HepG2 (cell line): ENCODE results near the gene FBXL12. TPM values are rescaled to one million over a fixed set of nuclear protein-coding genes. Genes with fewer than 3 reads are reported as not detected.

ENCODE experiments used
- AGO2 ChIP-seq: fragments of 200-400 bp; formaldehyde crosslinking; optimal IDR thresholded peaks from 2 replicates; pipeline ENCODE3; 2017; ENCODE audit warnings: mild to moderate bottlenecking, low read depth, low read length, moderate library complexity
- FOXJ3 ChIP-seq: sonication (generic); formaldehyde crosslinking; IDR thresholded peaks from 2 replicates; pipeline ENCODE4 v1.4.0; 2020; ENCODE audit warnings: missing genetic modification reagents, mild to moderate bottlenecking, borderline replicate concordance
- HNRNPK ChIP-seq: fragments of 200-400 bp; formaldehyde crosslinking; IDR thresholded peaks from 2 replicates; pipeline ENCODE4 v1.6.1; 2018; ENCODE audit warnings: low read length, low read depth, moderate library complexity, mild to moderate bottlenecking; ENCODE audit not compliant: poor library complexity, severe bottlenecking
- JDP2 ChIP-seq: sonication (generic); formaldehyde crosslinking; IDR thresholded peaks from 2 replicates; pipeline ENCODE4 v1.8.1; 2022; ENCODE audit warnings: missing genetic modification reagents, borderline replicate concordance
- KAT8 ChIP-seq: IDR thresholded peaks from 2 replicates; pipeline ENCODE4 v1.6.1; 2016; ENCODE audit warnings: missing genetic modification reagents, missing compliant biosample characterization
- PHF21A ChIP-seq: sonication (generic); formaldehyde crosslinking; IDR thresholded peaks from 2 replicates; pipeline ENCODE4 v1.5.0; 2020; ENCODE audit warnings: mild to moderate bottlenecking, missing genetic modification reagents
- POLR2AphosphoS5 ChIP-seq: IDR thresholded peaks from 2 replicates; pipeline ENCODE4 v1.6.1; 2012; ENCODE audit warnings: low read depth, low read length
- POLR2G ChIP-seq: fragments of 200-400 bp; formaldehyde crosslinking; IDR thresholded peaks from 2 replicates; pipeline ENCODE4 v1.6.1; 2018; ENCODE audit warnings: mild to moderate bottlenecking, low read depth, low read length, moderate library complexity
- PTBP1 ChIP-seq: fragments of 200-400 bp; formaldehyde crosslinking; IDR thresholded peaks from 2 replicates; pipeline ENCODE4 v1.6.1; 2018; ENCODE audit warnings: low read length, low read depth; ENCODE audit not compliant: poor library complexity, severe bottlenecking
- RBFOX2 ChIP-seq: fragments of 200-400 bp; formaldehyde crosslinking; IDR thresholded peaks from 2 replicates; pipeline ENCODE4 v1.6.1; 2017; ENCODE audit warnings: low read depth, mild to moderate bottlenecking, low read length
- RBM39 ChIP-seq: fragments of 200-400 bp; formaldehyde crosslinking; IDR thresholded peaks from one replicate; pipeline ENCODE4 v1.6.1; 2018; ENCODE audit warnings: antibody characterized with exemption, mild to moderate bottlenecking, low read depth, low read length; ENCODE audit not compliant: poor library complexity, severe bottlenecking
- TCF12 ChIP-seq, 2 experiments: fragments of 450-650 bp in 1 of 2; sonication (generic) in 1 of 2; formaldehyde crosslinking in 1 of 2; IDR thresholded peaks; 2 replicates each; pipeline versions ENCODE4 v1.6.1 to v1.8.0; 2017 to 2022; ENCODE audit warnings: antibody characterized with exemption in 1 of 2, mild to moderate bottlenecking in 1 of 2, missing genetic modification reagents in 1 of 2, moderate library complexity in 1 of 2
- THAP11 ChIP-seq: IDR thresholded peaks from 2 replicates; pipeline ENCODE4 v1.6.1; 2016; ENCODE audit warnings: missing biosample characterization, missing genetic modification reagents
- ZNF274 ChIP-seq: sonication (generic); formaldehyde crosslinking; IDR thresholded peaks from 2 replicates; pipeline ENCODE4 v1.5.1; 2020; ENCODE audit warnings: mild to moderate bottlenecking, missing genetic modification reagents
- ZNF350 ChIP-seq: sonication (generic); formaldehyde crosslinking; IDR thresholded peaks from 2 replicates; pipeline ENCODE4 v1.4.0; 2020; ENCODE audit warnings: mild to moderate bottlenecking, low read depth, missing genetic modification reagents, borderline replicate concordance
- ZNF558 ChIP-seq: sonication (generic); formaldehyde crosslinking; IDR thresholded peaks from 2 replicates; pipeline ENCODE4 v1.9.0; 2022; ENCODE audit warnings: mild to moderate bottlenecking, missing genetic modification reagents, borderline replicate concordance
- ZNF616 ChIP-seq: sonication (generic); formaldehyde crosslinking; IDR thresholded peaks from 2 replicates; pipeline ENCODE4 v1.5.0; 2020; ENCODE audit warnings: low read depth, mild to moderate bottlenecking, missing genetic modification reagents
- polyA plus RNA-seq, 8 experiments: library from polyadenylated mRNA; depleted of rRNA in 3 of 8; stranded (reverse) in 7 of 8; unstranded in 1 of 8; fragments of >200 nt; fragmentation: Illumina TruSeq in 4 of 8; extraction: Trizol in 4 of 8; gene quantifications; 2 replicates each; pipeline versions ENCODE4 v1.2.1 to v1.2.3, GENCODE V29; 2011 to 2016; ENCODE audit warnings: low read depth in 4 of 8, missing spikeins in 1 of 8, mixed read lengths in 1 of 8; ENCODE audit not compliant: insufficient read depth in 1 of 8
- total RNA-seq, 5 experiments: library from RNA; depleted of rRNA; stranded (reverse); fragments of >200 nt; fragmentation: Illumina TruSeq; extraction: Trizol; gene quantifications; 2 replicates each; pipeline ENCODE4 v1.2.3, GENCODE V29; 2016; ENCODE audit warnings: low read depth in 1 of 5
- TF ChIP-seq, protein P1 (sequence below): sonication (generic); formaldehyde crosslinking; IDR thresholded peaks from 2 replicates; pipeline ENCODE4 v1.4.0; 2020; ENCODE audit warnings: missing genetic modification reagents
- TF ChIP-seq, protein P2 (sequence below): sonication (generic); formaldehyde crosslinking; IDR thresholded peaks from 2 replicates; pipeline ENCODE4 v1.5.1; 2020; ENCODE audit warnings: mild to moderate bottlenecking, moderate library complexity, missing genetic modification reagents
- TF ChIP-seq, protein P3 (sequence below): IDR thresholded peaks from 2 replicates; pipeline ENCODE4 v1.6.1; 2016; ENCODE audit warnings: mild to moderate bottlenecking
- TF ChIP-seq, protein P4 (sequence below): conservative IDR thresholded peaks from 2 replicates; pipeline ENCODE4 v1.6.1; 2018; ENCODE audit warnings: missing genetic modification reagents

Gene FBXL12
- total and polyA plus RNA-seq, 2 of the 13 experiments (the other 11 are each of a cell fraction or from before 2014, with no cell fraction given): 20.4 to 23.1 TPM

DNA sequence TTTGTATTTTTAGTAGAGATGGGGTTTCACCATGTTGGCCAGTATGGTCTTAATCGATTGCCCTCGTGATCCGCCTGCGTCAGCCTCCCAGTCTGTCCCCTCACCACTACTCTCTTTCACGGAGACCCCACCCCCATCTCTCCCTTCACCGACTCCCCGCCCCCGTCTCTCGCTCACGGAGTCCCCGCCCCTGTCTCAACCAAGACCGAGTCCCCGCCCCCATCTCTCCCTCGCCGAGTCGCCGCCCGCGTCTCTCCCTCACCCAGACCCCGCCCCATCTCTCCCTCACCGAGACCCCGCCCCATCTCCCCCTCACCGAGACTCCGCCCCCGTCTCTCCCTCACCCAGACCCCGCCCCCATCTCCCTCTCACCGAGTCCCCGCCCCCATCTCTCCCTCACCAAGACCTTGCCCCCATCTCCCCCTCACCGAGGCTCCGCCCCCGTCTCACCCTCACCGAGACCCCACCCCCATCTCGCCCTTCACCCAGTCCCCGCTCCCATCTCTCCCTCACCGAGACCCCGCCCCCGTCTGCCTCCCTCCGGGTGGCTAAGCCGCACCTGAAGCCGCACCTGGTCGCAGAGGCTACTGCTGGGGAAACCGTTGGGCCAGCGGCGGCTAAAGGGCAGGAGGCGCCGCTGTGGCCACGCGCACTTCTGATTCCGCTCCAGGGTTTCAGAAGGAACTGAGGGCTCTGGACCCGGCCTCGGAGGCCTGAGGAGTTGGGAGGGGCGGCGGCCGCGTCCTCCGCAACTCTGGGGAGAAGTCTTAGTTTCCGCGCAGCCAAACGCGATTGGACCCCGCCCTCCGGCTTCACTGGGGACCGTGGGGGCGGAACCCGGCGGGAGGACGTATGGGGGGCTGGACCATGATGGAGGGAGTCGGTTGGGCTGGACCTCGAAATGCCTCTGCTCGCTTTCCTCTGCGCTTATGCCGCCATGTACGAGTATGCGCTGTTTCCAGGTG, 33.2 kb downstream of the FBXL12 start (continued):
- TF ChIP-seq, protein P1, sequence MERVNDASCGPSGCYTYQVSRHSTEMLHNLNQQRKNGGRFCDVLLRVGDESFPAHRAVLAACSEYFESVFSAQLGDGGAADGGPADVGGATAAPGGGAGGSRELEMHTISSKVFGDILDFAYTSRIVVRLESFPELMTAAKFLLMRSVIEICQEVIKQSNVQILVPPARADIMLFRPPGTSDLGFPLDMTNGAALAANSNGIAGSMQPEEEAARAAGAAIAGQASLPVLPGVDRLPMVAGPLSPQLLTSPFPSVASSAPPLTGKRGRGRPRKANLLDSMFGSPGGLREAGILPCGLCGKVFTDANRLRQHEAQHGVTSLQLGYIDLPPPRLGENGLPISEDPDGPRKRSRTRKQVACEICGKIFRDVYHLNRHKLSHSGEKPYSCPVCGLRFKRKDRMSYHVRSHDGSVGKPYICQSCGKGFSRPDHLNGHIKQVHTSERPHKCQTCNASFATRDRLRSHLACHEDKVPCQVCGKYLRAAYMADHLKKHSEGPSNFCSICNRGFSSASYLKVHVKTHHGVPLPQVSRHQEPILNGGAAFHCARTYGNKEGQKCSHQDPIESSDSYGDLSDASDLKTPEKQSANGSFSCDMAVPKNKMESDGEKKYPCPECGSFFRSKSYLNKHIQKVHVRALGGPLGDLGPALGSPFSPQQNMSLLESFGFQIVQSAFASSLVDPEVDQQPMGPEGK (CRISPR knock-in tag): peak; percentile 48; the same call in 1 of the 2 replicates
- TF ChIP-seq, protein P2, sequence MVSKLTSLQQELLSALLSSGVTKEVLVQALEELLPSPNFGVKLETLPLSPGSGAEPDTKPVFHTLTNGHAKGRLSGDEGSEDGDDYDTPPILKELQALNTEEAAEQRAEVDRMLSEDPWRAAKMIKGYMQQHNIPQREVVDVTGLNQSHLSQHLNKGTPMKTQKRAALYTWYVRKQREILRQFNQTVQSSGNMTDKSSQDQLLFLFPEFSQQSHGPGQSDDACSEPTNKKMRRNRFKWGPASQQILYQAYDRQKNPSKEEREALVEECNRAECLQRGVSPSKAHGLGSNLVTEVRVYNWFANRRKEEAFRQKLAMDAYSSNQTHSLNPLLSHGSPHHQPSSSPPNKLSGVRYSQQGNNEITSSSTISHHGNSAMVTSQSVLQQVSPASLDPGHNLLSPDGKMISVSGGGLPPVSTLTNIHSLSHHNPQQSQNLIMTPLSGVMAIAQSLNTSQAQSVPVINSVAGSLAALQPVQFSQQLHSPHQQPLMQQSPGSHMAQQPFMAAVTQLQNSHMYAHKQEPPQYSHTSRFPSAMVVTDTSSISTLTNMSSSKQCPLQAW (CRISPR knock-in tag): peak; percentile 84
- no peak for TF ChIP-seq JDP2 (CRISPR knock-in tag)
- TF ChIP-seq PHF21A (CRISPR knock-in tag): peak; percentile 42; the same call in 1 of the 2 replicates
- peak; percentile 54; the same call in 1 of the 2 replicates for TF ChIP-seq THAP11
- TF ChIP-seq, protein P3, sequence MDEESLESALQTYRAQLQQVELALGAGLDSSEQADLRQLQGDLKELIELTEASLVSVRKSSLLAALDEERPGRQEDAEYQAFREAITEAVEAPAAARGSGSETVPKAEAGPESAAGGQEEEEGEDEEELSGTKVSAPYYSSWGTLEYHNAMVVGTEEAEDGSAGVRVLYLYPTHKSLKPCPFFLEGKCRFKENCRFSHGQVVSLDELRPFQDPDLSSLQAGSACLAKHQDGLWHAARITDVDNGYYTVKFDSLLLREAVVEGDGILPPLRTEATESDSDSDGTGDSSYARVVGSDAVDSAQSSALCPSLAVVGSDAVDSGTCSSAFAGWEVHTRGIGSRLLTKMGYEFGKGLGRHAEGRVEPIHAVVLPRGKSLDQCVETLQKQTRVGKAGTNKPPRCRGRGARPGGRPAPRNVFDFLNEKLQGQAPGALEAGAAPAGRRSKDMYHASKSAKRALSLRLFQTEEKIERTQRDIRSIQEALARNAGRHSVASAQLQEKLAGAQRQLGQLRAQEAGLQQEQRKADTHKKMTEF (CRISPR knock-in tag): peak; percentile 29; the same call in 1 of the 2 replicates
- peak; percentile 35; the same call in 1 of the 2 replicates for TF ChIP-seq ZNF274 (CRISPR knock-in tag)
- TF ChIP-seq AGO2: peak; percentile 41
- peak; percentile 85 for TF ChIP-seq RBFOX2
- no peak for TF ChIP-seq RBM39
- no peak for TF ChIP-seq TCF12 (IDR thresholded peaks at IDR 0.05)
- 0 out of 2 replicates have a peak, but pooled peaks have one; percentile 28 for TF ChIP-seq TCF12 (CRISPR knock-in tag; IDR thresholded peaks at IDR 0.05)
- TF ChIP-seq FOXJ3 (CRISPR knock-in tag): no peak
- TF ChIP-seq ZNF558 (CRISPR knock-in tag): 0 out of 2 replicates have a peak, but pooled peaks have one; percentile 39
- peak; percentile 24; the same call in 1 of the 2 replicates for TF ChIP-seq ZNF350
- TF ChIP-seq, protein P4, sequence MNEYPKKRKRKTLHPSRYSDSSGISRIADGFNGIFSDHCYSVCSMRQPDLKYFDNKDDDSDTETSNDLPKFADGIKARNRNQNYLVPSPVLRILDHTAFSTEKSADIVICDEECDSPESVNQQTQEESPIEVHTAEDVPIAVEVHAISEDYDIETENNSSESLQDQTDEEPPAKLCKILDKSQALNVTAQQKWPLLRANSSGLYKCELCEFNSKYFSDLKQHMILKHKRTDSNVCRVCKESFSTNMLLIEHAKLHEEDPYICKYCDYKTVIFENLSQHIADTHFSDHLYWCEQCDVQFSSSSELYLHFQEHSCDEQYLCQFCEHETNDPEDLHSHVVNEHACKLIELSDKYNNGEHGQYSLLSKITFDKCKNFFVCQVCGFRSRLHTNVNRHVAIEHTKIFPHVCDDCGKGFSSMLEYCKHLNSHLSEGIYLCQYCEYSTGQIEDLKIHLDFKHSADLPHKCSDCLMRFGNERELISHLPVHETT (CRISPR knock-in tag): 0 out of 2 replicates have a peak, but pooled peaks have one; percentile 26
- TF ChIP-seq POLR2AphosphoS5: peak; percentile 83
- peak; percentile 52; the same call in 1 of the 2 replicates for TF ChIP-seq KAT8 (CRISPR knock-in tag)
- TF ChIP-seq HNRNPK: peak; percentile 87
- TF ChIP-seq PTBP1: no peak
- TF ChIP-seq ZNF616: no peak
- peak; percentile 81 for TF ChIP-seq POLR2G
